ENCODE measurements around the gene MYL10. TPM values are rescaled to one million over a fixed set of nuclear protein-coding genes. Genes with fewer than 3 reads are reported as not detected.
"Not testable (repeated sequence)": the region's sequence is repeated elsewhere in the genome, so short reads cannot be mapped to it uniquely, and the experiment has no call there.

The MYL10 gene
- total RNA-seq, 1 experiment from 2014 or later, result not detected

DNA sequence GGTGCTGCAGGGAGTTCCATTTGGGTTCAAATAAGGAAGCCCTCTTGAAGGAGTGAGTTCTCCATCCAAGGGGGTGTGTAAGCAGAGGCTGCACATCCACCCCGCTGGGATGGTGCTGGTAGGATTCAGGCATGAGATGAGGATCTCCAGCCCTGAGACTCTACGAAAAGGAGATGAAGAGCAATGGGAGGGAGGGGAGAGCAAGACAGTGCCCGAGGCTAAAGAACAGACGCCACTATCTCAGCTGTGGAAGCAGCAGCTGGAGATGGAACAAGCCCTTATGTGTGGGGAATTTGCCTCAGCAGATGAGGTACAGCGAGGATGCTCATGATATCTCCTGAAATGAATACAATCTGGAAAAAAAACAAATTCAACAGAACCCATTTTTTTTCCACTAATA, 28.1 kb upstream of the MYL10 start:
- no peak for DNase-seq (ENCODE audit: extremely low read depth, low read depth)

DNA sequence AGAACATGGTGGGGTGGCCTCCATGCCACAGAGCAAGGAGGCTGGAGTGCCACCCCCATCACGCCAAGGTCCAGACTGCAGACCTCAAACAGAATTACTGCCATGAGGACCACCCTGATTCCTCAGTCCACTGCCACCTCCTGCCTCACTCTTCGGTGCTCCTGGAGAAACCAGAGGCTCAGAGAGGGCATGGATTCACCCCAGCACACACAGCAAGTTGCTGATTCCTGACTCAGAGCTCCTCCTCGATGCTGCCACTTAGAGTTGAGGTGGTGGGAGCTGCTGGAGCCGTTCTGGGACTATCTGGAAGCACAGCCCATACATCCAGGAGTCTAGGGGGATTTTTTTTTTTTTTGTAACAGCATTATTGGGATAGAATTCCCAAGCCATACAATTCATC, 22.0 kb upstream of the MYL10 start:
- no peak for DNase-seq (ENCODE audit: extremely low read depth, low read depth)

DNA sequence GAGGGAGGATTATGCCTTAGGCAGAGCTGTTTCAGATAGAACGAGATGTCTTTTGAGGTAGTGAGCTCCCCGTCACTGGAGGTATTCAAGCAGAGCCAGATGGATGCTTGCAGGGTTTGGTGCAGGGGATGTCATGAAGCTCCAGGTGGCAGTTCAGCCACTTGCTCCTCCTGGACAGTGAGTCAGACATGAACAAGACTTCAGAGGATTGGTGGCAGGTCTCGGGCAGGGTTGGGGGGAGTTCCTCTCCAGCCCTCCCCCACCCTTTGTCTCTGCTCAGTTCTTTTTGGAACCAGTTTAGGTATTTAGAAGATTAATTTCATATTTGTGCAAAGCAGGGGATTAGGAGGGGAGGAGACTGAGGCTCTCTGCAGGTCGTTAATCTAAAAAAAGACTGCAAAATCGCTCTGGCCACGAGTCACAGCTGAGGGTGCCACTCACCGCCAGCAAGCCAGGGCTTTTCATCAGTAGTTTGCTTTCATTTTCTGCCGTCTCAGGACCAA, 21.5 kb upstream of the MYL10 start:
- DNase-seq (ENCODE audit: extremely low read depth, low read depth), result no peak

DNA sequence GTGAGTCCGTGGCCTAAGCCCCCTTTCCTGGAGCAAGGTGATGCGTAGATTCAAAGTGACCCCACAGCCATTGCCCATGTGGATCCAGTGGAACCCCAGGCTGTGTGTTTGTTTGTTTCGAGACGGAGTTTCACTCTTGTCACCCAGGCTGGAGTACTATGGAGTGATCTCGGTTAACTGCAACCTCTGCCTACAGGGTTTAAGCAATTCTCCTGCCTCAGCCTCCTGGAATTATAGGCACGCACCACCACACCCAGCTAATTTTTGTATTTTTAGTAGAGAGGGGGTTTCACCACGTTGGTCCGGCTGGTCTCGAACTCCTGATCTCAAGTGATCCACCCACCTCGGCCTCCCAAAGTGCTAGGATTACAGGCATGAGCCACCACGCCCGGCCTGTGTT, 18.8 kb upstream of the MYL10 start:
- not testable (repeated sequence) for DNase-seq (ENCODE audit: extremely low read depth, low read depth)

DNA sequence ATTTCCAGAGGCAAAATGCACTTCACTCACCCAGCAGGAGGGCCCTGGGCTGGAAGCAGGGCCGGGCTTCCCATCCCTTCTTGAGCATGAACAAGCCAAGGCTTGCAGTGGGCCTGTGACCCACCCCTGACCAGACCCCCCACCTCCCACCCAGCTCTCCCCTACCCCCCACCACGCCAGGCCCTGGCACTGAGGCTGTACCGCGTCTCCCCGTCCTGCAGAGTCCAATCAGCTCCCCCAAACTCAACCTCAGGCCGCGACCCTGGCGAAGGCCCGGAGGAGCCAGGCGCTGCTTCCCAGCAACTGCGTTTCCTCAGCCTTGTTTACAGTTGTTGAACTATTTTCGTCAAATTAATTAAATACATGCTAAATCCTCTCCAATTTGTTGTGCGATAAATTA, 16.9 kb upstream of the MYL10 start:
- DNase-seq (ENCODE audit: extremely low read depth, low read depth), result no peak

DNA sequence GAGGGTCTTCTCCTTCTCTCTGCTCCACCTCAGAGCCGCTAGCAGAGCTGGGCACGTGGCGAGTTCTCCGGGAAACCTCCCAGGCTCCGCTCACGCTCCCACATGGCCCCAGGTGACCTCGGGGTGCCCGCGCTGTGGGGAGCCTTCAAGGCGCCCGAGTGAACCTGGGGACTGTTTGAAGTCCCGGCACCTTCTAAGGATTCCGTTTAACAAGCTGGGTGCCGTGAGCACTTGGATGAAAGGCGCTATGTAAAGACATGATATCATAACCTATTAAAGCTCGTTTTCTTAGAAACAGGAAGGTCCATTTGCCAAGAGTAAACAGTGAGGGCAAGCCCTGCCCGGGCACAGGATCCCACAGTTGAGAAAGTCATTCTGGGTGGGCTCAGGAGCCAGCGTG, 15.8 kb upstream of the MYL10 start:
- no peak for DNase-seq (ENCODE audit: extremely low read depth, low read depth)

DNA sequence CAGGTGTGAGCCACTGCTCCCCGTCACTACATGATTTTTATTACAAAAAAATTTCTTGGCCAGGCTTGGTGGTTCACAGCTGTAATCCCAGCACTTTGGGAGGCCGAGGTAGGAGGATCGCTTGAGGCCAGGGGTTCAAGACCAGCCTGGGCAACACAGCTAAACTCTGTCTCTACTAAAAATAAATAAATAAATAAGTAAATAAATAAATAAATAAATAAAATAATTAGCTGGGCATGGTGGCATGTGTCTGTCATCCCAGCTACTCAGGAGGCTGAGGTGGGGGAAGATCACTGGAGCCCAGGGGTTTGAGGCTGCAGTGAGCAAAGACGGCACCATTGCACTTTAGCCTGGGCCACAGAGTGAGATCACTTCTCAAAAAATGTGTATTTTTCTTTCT, 10.0 kb upstream of the MYL10 start:
- not testable (repeated sequence) for DNase-seq (ENCODE audit: extremely low read depth, low read depth)

DNA sequence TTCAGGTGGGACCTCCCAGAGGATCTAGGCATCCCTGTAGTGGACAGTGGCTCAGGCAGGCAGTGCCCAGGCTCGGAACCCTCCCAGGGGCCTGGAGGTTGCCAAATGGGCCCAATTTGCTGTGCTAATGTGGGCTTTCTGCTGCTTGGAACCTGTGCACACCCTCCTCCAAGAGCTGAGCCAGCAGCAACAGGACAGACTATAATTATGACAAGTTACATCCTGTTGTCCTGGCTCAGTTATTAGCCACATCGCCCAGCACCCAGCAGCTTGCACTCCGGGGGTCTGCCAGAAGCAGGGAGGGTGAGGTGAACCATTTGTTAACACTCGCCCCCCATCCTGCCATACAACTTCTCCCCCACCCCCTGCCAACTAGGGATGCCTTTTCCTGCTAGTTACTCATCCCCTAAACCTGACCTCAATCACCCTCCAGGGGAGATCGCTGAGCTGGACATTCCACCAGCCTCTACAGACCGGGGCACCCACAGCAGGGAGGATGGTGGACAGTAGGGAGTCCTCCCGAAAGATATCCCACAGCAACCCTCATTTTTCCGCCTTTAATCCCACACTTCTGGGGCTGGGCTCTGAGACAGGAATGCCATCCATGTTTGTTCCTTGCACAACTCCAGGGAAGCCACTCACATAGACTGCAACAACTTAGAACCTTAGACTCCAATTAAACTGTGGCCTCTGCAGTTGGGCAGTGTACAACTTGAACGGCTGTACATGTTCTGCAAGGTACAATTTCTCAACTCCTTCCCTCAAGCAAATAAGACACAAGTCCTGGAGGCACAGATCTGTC, 7.9 kb upstream of the MYL10 start:
- DNase-seq (ENCODE audit: extremely low read depth, low read depth), result no peak

DNA sequence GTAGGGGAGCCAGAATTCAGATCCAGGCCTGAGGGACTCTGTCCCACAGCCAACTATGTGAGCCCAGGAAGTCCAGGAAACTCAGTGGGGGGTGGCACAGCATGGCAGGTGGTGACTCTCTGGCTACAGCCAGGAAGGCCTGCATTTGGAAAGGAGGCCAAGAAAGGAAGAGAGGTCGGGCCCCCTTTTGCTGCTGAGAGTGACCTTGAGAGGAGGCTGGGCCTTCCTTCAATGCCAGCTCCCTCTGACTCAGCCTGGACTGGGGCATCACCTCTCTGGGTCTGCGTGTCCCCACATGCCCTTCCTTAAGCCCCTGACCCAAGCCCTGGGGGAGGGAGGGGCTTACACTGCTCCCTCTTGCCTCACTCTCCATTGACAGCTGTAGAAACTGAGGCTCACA, 6.4 kb upstream of the MYL10 start:
- DNase-seq (ENCODE audit: extremely low read depth, low read depth), result no peak

DNA sequence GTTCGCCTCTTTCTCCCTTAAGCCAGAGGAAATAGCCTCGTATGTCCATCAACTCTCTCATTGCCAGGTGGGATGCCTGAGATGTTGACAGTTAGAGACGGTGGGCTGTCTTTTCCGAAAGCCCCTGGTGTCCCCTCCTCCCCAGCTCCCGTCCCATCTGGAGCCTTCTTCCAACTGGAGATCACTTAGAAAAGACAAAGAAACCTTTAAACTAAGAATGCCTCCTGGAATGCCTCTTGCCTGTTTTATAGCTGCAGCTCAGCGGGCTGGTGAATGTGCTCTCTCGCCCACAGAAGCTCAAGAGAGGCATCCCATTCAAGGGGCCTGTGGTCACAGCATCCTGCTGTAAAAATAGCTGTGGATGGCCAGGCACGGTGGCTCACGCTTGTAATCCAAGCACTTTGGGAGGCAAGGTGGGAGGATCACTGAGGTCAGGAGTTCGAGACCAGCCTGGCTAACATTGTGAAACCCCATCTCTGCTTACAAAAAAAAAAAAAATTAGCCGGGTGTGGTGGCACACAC, 5.2 kb upstream of the MYL10 start:
- no peak for DNase-seq (ENCODE audit: extremely low read depth, low read depth)

DNA sequence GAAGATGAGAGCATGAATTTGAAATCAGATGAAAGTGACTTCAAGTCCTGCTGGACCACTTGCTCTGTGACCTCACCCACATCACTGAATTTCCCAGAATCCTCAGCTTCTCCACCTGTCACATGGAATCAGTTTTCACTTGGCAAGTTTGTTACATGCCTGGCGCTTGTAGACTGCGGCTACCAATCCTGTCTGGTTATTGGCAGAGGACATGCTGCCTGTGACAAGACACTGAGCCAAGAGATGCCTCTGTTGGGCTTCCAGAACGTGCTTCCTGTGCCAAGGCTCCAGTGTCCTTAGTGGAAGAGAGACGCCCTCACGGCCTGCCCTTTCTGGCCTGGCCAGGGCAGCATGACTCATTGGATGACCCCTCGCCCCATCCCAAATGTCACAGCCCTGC, 4.4 kb upstream of the MYL10 start:
- DNase-seq (ENCODE audit: extremely low read depth, low read depth), result no peak

DNA sequence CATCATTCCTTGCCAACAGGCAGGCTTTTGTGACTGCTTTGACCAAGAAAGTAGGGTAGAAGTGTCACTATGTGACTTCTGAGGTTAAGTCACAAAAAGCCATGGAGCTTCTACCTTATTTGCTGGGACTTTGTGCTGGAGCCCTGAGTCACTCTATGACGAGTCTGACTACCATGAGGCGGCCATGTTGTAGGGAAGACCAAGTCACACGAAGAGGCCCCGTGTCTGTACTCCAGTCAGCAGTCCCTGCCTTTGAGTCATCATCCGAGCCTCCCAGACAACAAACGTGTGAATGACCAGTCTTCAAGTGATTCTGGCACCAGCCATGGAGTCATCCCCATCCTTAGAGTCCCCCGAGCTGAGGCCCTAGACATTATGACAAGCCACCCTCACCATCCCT, 3.5 kb upstream of the MYL10 start:
- no peak for DNase-seq (ENCODE audit: extremely low read depth, low read depth)

DNA sequence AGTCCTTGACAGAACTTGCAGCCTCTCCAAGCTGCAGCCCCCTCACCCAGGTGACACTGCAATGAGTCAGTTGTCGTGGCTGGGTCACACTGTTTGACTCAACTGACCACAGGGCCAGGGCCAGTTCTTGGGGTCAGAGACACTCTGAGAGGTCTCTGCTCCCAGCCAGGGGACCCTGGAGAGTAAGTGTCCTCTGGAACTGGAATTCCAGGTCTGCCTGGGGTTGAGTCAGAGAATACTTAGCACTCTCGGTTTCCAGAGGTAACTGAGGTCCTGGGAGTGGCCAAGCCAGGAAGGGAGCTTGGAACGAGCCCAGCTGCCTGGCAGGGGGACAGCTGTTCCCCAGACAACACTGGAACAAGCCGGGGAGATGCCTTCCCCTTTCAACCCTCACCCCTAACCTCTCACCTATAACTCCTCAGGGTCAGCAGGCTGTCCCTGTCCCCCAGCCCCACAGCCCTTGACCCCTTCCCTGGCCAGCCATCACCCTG, 2.2 kb upstream of the MYL10 start:
- DNase-seq (ENCODE audit: extremely low read depth, low read depth), result no peak

DNA sequence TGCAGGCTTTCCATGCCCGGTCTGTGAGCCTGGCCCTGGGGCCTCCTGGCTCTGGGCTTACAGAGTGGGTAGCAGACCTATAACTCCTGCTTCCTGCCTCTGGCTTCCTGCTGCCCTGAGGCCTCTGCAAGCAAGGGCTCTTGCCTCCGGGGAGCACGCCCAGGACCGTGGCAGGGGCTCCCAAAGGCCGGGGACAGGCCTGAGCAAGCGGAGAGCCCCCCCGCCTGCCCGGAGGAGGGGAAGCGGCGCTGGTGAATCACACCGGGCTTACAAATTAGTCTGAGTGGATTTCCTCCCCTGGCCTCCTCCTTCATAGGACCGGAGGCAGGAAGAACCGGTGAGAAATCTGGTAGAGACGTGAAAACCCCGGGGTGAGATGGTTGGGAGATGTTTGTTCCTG, 1.5 kb upstream of the MYL10 start:
- no peak for DNase-seq (ENCODE audit: extremely low read depth, low read depth)

DNA sequence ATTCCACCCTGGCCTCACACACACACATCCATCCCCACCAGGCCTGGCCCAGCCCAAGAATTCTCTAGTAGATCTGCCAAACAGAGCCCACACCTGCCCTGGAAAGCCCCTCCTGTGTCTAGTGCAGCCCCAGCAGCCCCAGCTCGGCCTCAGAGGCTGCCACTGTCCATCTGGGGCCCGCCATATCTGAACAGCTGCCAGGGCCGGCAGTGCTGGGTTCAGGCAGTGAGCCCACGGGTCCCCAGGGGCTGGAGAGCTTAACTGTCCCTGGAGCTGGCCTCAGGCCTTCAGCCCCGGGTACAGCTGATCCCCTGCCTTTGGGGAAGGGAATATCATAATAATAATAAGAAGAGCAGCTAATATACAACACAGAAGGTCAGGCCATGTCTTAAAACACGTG, 574 bp downstream of the MYL10 start:
- no peak for DNase-seq (ENCODE audit: extremely low read depth, low read depth)

DNA sequence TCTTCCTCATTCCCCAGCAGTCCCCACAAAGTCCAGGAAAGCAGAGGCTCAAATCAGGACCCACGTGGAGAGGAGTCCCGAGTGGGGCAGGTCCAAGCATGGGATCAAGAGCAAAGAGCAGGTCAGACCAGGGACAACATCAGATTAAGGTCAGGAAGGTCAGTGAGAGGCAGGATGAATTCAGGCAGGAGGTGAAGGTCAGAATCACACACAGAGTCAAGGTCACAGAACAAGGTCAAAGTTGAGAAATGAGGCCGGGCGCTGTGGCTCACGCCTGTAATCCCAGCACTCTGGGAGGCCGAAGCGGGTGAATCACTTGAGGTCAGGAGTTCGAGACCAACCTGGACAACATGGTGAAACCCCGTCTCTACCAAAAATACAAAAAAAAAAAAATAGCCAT, 2.3 kb downstream of the MYL10 start:
- DNase-seq (ENCODE audit: extremely low read depth, low read depth), result no peak

DNA sequence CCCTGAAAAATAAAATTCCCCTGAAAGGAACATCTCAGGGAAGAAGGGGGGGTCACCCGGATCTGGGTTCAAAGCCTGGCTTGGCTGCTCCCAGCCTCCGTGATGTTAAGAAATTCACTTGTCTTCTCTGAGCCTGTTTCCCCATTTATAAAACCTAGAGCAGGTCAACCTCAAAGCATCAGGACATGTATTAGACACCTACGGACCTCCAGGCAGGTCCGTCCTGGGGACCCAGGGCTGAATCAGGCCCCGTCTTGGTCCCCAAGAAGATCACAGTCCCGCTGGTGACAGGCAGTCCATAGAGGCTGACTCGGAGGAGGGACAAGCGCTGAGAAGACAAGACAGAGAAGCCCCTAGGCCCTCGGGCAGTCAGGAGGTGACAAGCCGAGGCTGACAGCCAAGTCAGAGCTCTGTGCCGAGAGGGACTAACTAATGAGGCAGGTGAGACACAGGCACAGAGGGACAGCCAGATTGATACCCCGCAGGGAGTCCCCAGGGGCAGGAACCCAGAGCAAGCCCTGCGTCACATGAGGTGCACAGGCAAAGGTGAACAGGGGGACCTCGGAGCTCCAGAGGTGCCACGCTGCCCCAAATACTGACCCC, 2.9 kb downstream of the MYL10 start:
- DNase-seq (ENCODE audit: extremely low read depth, low read depth), result no peak

DNA sequence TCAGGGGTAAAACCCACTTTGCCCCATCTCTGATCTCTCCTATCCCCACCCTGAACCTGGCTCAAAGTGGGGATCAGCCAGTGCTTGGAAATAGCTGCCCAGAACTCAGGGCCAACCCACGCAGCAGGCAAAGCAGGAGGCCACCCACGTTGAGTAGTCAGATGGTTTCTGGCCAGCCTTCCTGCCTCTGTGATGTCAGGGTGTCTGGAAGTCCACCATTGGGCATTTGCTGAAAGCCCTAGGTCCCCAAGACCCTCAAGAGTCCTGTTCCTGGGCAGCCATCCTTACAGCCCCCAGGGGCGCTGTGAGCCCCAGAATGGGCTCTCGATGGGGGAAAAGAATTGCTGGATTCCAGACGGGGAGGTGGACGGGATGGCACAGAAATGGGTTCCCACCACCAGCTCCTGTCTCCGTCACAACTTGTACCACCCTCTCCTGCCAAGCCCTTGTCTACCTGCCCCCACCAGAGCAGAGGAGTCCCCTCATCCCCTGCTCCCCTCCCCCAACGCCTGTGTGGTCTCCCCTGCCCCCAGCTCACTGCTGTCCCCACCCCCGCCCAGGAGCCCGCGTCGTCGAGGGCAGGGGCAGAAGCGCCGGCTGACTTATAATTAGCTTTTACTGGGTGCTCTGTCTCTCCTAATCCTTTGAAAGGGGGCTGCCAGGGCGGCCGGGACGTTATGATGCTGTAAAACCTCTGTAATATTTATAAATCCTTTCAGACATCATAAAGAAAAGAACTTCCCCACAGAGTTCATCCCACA, 3.9 kb downstream of the MYL10 start:
- DNase-seq (ENCODE audit: extremely low read depth, low read depth), result no peak

DNA sequence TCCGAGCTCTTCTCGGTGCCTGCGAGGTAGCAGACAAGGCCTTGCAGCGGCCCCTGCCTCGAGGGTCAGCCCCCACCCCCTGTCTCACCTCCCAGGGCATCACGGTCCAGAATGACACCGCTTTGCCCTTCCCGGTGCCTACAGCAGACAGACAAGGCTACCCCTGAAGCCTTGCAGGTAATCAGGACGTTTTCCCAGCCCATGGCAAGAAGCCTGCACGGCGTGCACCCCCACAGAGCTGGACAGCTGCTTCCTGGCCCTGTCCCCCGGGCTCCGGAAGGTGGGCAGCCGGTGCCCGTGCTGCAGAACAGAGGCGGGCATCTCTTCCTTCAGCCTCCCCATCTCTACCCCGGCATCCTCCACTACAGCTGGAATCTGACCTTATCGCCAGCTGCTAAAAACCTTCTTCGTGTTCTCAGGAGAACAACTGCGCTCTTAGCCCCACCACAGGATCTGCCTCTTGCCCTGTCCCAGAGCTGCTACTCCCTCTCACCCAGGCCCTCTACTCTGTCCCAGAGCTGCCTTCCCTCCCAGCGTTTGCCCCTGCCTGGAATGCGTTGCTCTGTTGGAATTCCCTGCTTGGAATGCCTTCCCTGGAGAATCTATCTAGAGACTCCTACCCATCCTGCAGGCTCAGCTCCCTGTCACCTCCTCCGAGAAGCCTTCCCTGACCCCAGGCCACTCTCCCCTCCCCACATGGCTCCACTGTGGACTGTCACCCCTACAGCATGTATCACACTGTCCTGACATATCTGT, 4.7 kb downstream of the MYL10 start:
- DNase-seq (ENCODE audit: extremely low read depth, low read depth), result no peak

DNA sequence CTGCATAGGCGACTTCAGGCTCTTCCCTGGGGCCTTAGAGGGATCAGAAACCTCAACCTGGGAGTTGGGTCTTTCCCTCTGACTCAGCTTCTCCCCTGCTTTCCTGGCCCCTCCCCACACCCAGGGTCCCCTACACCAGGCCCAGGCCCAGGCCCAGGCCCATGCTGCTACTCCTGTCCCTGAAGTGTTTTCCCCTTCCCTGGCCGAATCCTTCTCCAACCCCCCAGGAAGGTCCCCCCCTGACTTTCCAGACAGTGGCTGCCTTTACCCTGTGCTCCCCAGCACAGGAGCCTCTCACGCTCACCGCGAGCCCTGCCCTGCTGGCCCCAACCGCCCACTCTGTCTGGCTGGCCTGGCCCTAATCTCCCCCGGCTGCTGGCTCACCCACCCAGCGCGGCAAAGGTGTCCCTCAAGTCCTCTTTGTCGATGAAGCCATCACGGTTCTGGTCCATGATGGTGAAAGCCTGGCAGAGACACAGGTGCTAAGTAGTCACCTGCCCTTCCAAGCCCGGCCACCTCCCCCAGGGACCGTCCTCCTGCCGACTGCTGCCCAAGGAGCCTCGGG, 6.4 kb downstream of the MYL10 start:
- no peak for DNase-seq (ENCODE audit: extremely low read depth, low read depth)
